HG02852 (cell line): ENCODE results near the gene MRPL52.
"Not testable (repeated sequence)": the region's sequence is repeated elsewhere in the genome, so short reads cannot be mapped to it uniquely, and the experiment has no call there.

Experiments
- ATAC-seq: cut with Tn5 transposase; IDR thresholded peaks from one replicate; pipeline ENCODE4 v1.9.1; 2021; ENCODE audit warnings: mild to moderate bottlenecking, moderate library complexity; ENCODE audit not compliant: unreplicated experiment

Gene MRPL52

GRCh38 chr14:22808388-22809209 lies 21.1 kb upstream of the MRPL52 start:
- ATAC-seq = no peak

DNA sequence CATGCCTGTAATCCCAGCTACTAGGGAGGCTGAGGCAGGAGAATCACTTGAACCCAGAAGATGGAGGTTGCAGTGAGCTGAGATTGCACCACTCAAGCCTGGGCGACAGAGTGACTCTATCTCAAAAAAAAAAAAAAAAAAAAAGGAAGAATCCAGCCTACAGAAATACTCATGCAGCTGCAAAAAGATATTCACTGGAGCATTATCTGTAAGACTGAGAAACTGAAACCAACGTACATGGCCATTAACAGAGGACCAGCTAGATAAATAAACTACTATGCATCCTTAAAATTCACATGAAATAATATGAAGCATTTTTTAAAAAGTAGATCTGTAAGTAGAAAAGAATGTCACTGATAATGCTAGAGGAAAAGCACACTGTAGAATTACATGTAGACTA lies 18.0 kb upstream of the MRPL52 start:
- ATAC-seq = no peak

DNA sequence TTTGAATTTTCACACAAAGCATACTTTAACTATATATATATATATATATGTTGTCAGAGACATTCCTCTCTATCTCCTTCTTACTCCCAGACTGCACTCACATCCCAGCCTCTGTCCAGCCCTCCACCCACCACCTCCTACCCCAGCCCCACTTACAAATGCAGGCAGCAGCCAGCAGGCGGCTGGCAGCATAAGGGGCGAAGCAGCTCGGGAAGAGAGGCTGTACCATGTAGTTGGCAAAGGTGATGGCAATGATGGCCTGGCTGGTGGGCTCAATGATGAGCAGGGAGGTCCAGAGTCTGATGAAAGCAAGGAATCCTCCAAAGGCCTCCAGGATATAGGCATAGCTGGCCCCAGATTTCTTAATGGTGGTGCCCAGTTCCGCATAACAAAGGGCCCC lies 16.9 kb upstream of the MRPL52 start:
- no peak for ATAC-seq

- no peak for ATAC-seq
Observed at GRCh38 chr14:22813145-22813544, 16.5 kb upstream of the MRPL52 start.

- ATAC-seq = no peak
Observed at GRCh38 chr14:22814373-22814772, 15.3 kb upstream of the MRPL52 start.

DNA sequence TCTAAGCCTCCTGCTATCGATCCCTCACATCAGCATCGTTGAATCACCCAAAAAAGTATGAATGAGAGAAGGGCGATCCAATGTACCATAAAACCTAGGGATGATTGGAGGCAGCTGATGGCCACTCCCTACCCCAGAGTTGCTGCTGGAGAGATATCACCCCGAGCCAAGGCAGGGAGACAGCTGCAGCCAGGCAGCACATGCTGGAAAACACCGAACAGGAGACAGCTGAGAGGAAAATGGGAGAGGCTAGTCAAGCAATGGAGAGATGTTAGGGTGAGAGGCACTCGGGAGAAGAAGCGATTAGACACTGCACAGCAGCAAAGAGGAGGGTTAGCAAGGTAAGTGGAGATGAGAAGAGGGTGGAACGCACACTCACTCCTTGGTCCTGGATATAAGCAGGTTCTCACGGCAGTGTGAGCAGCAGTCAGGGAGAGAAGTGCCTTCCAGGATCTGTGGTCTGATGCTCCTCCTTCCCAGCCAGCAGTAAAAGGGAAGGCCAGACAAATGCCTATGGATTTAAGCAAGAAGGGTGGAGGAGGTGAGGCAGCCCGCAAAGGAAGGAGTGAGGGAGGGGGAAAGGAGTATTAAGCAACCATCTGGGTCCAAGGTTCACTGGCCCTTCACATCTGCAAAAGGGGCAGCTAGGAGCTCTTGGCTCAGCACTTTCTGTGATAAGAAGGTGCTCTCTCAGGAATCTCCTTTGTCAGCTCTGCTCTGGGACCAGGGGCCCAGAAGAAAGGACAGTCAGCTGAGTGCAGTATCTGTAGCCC lies 14.6 kb upstream of the MRPL52 start, which contains the start of gene SLC7A7:
TSS of gene SLC7A7 (minus strand) at position 495 of the 773 bp plus-strand sequence. CDS start 2,037 bp downstream, outside the sequence.
- ATAC-seq = peak; percentile 18

DNA sequence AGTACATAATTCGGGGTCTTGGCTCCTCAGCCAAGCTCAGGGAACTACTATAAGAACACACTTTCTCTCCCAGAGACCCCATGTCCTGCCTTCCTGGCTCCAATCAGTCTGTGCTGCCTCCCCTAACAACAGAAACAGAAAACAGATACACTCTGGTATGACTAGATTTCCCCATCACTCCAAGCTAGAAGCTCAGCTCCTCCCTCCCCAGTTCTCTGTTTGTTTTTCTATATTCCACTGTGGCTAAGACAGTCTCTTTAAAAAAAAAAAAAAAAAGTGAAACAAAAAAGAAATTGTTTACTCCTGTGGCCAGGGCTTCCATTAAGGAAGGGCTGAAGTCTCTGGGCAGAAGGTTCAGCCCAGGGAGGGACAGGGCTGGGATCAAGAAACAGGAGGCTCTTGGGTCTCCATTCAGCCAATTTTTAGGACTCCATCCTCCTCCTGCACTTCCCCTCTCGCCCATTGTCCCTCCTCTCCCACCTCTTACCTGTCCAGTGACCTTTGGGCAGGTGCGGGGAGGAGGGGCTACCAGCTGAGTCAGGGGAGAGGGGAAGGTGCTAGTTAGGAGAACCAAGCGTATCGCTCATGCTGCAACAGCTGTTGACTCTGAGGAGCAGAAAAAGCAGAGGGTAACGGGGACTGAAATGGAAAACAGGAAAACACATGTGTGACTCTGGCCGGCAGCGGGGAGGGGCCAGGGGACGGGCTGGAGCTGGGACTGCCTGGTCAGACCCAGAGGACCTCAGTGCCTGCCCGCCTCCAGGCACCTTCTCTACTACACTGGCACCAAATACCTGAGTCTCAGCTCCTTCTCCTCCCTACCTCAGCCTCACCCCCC lies 10.3 kb upstream of the MRPL52 start:
- peak; percentile 43 for ATAC-seq

DNA sequence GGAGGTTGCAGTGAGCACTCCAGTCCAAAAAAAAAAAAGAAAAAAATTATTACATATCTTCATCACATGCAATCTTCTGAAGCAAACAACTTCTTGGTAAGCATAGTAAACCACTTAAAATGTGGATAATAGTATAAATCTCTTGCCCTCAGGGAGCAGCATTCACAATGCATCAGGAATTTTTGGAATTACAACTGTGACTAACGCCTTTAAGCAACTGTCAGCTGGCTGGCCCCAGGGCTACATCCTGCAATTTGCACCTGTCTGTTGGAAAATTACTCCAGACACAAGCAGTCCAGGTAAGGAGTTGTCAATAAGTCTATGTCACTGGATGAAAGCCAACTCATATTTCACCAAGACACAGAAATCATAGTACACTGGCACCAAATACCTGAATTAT lies 9.0 kb upstream of the MRPL52 start:
- no peak for ATAC-seq

GRCh38 chr14:22821193-22822015 lies 8.3 kb upstream of the MRPL52 start:
- ATAC-seq = no peak

GRCh38 chr14:22822016-22822570 lies 7.6 kb upstream of the MRPL52 start:
- ATAC-seq = no peak

DNA sequence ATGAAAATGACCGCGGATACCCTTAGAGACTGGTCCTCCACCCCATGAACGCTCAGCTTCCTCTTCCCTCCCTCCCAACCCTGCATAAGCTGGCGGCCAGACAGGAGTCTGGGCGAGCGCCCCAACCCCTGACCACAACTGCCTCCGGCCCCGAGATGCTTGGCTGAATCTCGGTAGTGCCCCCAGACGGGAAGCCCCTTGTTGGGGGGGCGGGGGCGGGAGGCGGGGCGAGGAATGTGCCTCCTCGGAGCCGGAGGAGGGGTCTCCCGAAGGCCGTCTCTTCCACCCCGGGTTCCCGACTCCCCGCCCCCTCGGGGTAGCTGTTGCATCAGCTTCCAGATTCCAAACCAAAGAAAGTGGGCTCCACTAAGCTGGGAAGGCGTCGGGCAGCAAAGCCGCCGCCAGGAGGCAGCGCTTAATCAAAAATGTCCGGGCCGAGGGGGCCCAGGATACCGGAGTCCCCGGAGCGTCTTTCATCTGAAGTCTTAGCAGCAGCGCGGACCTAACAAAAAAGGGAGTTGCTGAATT lies 7.1 kb upstream of the MRPL52 start:
- ATAC-seq = peak; percentile 48

DNA sequence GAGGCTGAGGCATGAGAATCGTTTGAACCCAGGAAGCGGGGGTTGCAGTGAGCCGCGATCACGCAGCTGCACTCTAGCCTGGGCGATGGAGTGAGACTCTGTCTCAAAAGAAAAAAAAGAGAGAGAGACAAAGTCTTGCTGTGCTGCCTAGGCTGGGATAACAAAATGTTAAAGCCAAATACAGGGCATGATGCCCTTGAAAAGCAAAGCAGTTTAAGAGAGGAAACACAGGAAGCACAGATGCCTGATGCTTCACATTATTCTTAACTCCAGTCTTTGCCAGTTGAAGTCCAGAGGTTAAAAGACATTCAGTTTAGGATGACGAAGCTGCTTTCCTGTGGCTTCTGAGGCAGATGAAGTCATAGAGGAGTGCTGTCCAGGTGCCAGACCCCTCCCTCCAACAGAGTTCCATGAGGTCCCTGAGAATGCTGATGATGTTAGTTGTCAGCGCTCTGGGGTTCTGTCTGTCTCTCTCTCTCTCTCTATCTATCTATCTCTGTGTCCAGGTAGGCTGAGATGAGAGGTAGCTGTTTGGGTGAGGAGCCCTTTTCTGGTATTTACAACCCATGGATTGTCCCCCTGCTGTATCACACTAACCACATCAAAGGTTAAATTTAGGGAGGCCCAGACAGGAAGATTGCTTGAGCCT lies 4.9 kb upstream of the MRPL52 start:
- no peak for ATAC-seq

DNA sequence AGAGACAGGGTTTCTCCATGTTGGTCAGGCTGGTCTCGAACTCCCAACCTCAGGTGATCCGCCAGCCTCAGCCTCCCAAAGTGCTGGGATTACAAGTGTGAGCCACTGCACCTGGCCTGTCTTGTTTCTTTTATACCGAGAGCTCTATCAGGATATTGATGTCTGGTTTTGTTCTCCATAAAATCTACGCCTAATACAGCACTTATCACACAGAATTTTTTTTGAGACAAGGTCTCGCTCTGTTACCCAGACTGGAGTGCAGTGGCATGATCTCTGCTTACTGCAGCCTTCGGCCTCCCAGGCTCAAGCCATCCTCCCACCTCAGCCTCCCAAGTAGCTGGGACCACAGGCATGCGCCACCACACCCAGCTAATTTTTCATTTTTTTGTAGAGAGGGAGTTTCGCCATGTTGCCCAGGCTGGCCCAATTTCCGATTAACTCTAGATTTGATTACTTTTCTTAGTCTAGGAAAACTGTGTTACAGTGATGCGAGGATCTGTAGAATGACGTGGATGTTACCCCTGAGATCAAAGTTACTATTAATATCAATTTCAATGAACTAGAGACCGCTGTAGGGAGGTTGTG lies 519 bp upstream of the MRPL52 start:
- not testable (repeated sequence) for ATAC-seq

DNA sequence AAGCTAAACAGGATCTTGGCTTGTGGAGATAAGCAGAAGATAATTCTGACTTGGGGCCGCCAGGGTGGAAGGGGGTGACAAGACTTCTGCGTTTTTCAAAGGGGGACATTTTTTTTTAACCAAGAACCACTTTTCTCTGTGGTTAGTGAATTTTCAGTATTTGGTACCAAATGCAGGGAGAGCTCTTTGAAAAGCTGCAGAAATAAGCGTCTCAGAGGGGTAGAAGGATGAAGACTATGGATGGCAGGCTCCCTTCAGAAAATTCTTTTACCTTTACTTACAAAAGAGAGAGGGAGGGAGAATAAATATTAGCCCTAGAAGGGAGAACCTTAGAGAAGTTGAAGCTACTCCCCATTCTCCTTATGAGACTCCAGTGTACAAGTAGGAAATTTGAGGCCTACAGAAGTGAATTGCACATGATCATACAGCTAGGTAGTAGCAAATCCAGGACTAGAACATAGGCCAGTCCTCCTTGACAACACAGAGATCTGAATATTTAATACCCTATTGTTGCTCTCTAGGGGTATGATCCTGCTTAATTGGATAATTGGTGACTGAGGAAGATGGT lies 840 bp downstream of the MRPL52 start:
- no peak for ATAC-seq

- no peak for ATAC-seq
Observed at GRCh38 chr14:22835505-22835904, 5.8 kb downstream of the MRPL52 start.

DNA sequence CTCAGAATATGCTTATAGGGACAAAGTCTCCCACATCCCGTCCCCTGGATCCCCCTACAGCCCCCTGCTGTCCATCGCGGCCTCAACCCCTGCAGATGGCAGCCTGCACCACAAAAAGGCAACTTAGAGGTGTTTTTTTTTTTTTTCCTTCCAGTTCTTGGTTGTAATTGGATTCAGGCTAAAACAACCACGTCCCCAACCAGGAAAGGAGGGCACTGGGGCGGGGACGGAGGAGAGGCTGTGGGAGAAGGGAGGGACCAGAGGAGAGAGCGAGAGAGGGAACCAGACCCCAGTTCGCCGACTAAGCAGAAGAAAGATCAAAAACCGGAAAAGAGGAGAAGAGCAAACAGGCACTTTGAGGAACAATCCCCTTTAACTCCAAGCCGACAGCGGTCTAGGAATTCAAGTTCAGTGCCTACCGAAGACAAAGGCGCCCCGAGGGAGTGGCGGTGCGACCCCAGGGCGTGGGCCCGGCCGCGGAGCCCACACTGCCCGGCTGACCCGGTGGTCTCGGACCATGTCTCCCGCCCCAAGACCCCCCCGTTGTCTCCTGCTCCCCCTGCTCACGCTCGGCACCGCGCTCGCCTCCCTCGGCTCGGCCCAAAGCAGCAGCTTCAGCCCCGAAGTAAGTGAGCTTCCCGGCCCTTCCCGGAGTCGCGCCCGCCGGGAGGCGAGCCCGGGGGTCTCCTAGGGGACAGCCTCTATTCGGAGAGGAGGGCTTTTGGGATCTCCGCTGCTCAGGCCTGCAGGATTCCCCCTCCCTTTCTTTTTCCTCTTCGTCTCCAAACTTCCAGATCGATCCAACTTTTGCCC lies 6.8 kb downstream of the MRPL52 start, which contains the start of gene MMP14:
TSS of gene MMP14 (plus strand) at position 285 of the 813 bp plus-strand sequence. CDS start at position 518, 233 bp downstream.
- ATAC-seq = no peak

- ATAC-seq = no peak
Observed at GRCh38 chr14:22837114-22837749, 7.5 kb downstream of the MRPL52 start.
